H9 (cell line): ENCODE data around the gene PTGES2. TPM values are rescaled to one million over a fixed set of nuclear protein-coding genes. Genes with fewer than 3 reads are reported as not detected.

Experiments
- DNase-seq: peaks from one replicate; pipeline ENCODE4 v3.0.0-alpha.2; 2017
- H2AFZ ChIP-seq: one replicate; pipeline ENCODE4 v1.6.1; 2013; ENCODE audit warnings: mild to moderate bottlenecking, low read length, control low read depth, moderate library complexity
- H2AK5ac ChIP-seq: 2 replicates; pipeline ENCODE4 v1.6.1; 2013; ENCODE audit warnings: low read length, control low read depth, mixed read lengths; ENCODE audit not compliant: insufficient read length
- H2BK120ac ChIP-seq: one replicate; pipeline ENCODE4 v1.6.1; 2013; ENCODE audit warnings: low read depth, mild to moderate bottlenecking, low read length, control low read depth, inconsistent platforms; ENCODE audit not compliant: poor library complexity, severe bottlenecking
- H2BK12ac ChIP-seq: 2 replicates; pipeline ENCODE4 v1.6.1; 2013; ENCODE audit warnings: low read length, control low read depth, mixed read lengths, low read depth; ENCODE audit not compliant: insufficient read length
- H2BK15ac ChIP-seq: 2 replicates; pipeline ENCODE4 v1.6.1; 2013; ENCODE audit warnings: low read depth, low read length, control low read depth
- H2BK20ac ChIP-seq: one replicate; pipeline ENCODE4 v1.6.1; 2013; ENCODE audit warnings: low read depth, mild to moderate bottlenecking, low read length, control low read depth, inconsistent platforms; ENCODE audit not compliant: poor library complexity, severe bottlenecking
- H2BK5ac ChIP-seq: 2 replicates; pipeline ENCODE4 v1.6.1; 2013; ENCODE audit warnings: low read length, control low read depth, mixed read lengths; ENCODE audit not compliant: insufficient read length
- H3K14ac ChIP-seq: 2 replicates; pipeline ENCODE4 v1.6.1; 2013; ENCODE audit warnings: low read length, control low read depth; ENCODE audit not compliant: insufficient read depth
- H3K18ac ChIP-seq: 2 replicates; pipeline ENCODE4 v1.6.1; 2013; ENCODE audit warnings: low read depth, mild to moderate bottlenecking, mixed read lengths, low read length, control low read depth; ENCODE audit not compliant: insufficient read length
- H3K23ac ChIP-seq: 2 replicates; pipeline ENCODE4 v1.6.1; 2013; ENCODE audit warnings: low read length, control low read depth, mixed read lengths, low read depth; ENCODE audit not compliant: insufficient read length
- H3K23me2 ChIP-seq: 2 replicates; pipeline ENCODE4 v1.6.1; 2013; ENCODE audit warnings: low read depth, mild to moderate bottlenecking, mixed read lengths, low read length, control low read depth; ENCODE audit not compliant: insufficient read length, poor library complexity, severe bottlenecking
- H3K27ac ChIP-seq: 2 replicates; pipeline ENCODE4 v1.5.1; 2013; ENCODE audit warnings: low read length, control low read depth, mixed read lengths, low read depth; ENCODE audit not compliant: insufficient read length
- H3K27me3 ChIP-seq: 2 replicates; pipeline ENCODE4 v1.6.1; 2013; ENCODE audit warnings: low read length, control low read depth, inconsistent platforms; ENCODE audit not compliant: insufficient read depth
- H3K4ac ChIP-seq: 2 replicates; pipeline ENCODE4 v1.6.1; 2013; ENCODE audit warnings: low read depth, mild to moderate bottlenecking, control low read depth, inconsistent platforms, low read length, moderate library complexity
- H3K4me1 ChIP-seq: 2 replicates; pipeline ENCODE4 v1.6.1; 2013; ENCODE audit warnings: low read length, control low read depth, inconsistent platforms; ENCODE audit not compliant: insufficient read depth
- H3K4me2 ChIP-seq: 2 replicates; pipeline ENCODE4 v1.6.1; 2013; ENCODE audit warnings: low read length, control low read depth, mixed read lengths; ENCODE audit not compliant: insufficient read length, insufficient read depth
- H3K56ac ChIP-seq: 2 replicates; pipeline ENCODE4 v1.6.1; 2013; ENCODE audit warnings: low read depth, mild to moderate bottlenecking, mixed read lengths, low read length, control low read depth; ENCODE audit not compliant: insufficient read length
- H3K79me1 ChIP-seq: 2 replicates; pipeline ENCODE4 v1.6.1; 2013; ENCODE audit warnings: low read depth, mild to moderate bottlenecking, moderate library complexity, low read length, control low read depth, inconsistent platforms; ENCODE audit not compliant: insufficient read depth, poor library complexity, severe bottlenecking
- H3K79me2 ChIP-seq: 2 replicates; pipeline ENCODE4 v1.6.1; 2013; ENCODE audit warnings: low read length, control low read depth, inconsistent platforms; ENCODE audit not compliant: insufficient read depth
- H3K9ac ChIP-seq: 2 replicates; pipeline ENCODE4 v1.6.1; 2013; ENCODE audit warnings: low read length, control low read depth, mixed read lengths; ENCODE audit not compliant: insufficient read length; ENCODE audit errors: extremely low read depth
- H3K9me3 ChIP-seq: one replicate; pipeline ENCODE4 v1.6.1; 2013; ENCODE audit warnings: low read depth, low read length, inconsistent platforms; ENCODE audit not compliant: control insufficient read depth
- H3T11ph ChIP-seq: one replicate; pipeline ENCODE4 v1.6.1; 2013; ENCODE audit warnings: mild to moderate bottlenecking, low read length, control low read depth, inconsistent platforms
- H4K20me1 ChIP-seq: one replicate; pipeline ENCODE4 v1.6.1; 2013; ENCODE audit not compliant: control insufficient read depth, insufficient read length, insufficient read depth
- H4K5ac ChIP-seq: 2 replicates; pipeline ENCODE4 v1.6.1; 2013; ENCODE audit warnings: low read depth, mild to moderate bottlenecking, mixed read lengths, low read length, control low read depth; ENCODE audit not compliant: insufficient read length
- H4K8ac ChIP-seq: replicated peaks from 2 replicates; pipeline ENCODE4 v1.6.1; 2013; ENCODE audit warnings: low read length, control low read depth, mixed read lengths, low read depth; ENCODE audit not compliant: insufficient read length
- H4K91ac ChIP-seq: 2 replicates; pipeline ENCODE4 v1.6.1; 2013; ENCODE audit warnings: low read depth, mild to moderate bottlenecking, moderate library complexity, mixed read lengths, low read length, control low read depth; ENCODE audit not compliant: insufficient read length
- H3K27ac Mint-ChIP-seq, 3 experiments: 2 replicates in 2 of 3; 3 replicates in 1 of 3; pipeline ENCODE4 v1.8.0; 2020 to 2021; ENCODE audit warnings: mixed read lengths in 3 of 3, mild to moderate bottlenecking in 1 of 3, moderate library complexity in 1 of 3
- H3K27me3 Mint-ChIP-seq: 2 replicates; pipeline ENCODE4 v1.8.0; 2021; ENCODE audit warnings: low read depth, mild to moderate bottlenecking, moderate library complexity, mixed read lengths
- H3K36me3 Mint-ChIP-seq, 3 experiments: 2 replicates in 2 of 3; 3 replicates in 1 of 3; pipeline ENCODE4 v1.8.0; 2020 to 2021; ENCODE audit warnings: low read depth in 3 of 3, mixed read lengths in 3 of 3; ENCODE audit not compliant: insufficient read depth in 1 of 3
- H3K4me1 Mint-ChIP-seq, 2 experiments: 2 replicates each; pipeline ENCODE4 v1.8.0; 2020; ENCODE audit warnings: mixed read lengths in 2 of 2
- H3K4me3 Mint-ChIP-seq, 2 experiments: 2 replicates in 1 of 2; 3 replicates in 1 of 2; pipeline ENCODE4 v1.8.0; 2020 to 2021; ENCODE audit warnings: mild to moderate bottlenecking in 2 of 2, mixed read lengths in 2 of 2, moderate library complexity in 1 of 2
- H3K9me3 Mint-ChIP-seq, 2 experiments: 2 replicates in 1 of 2; 3 replicates in 1 of 2; pipeline ENCODE4 v1.8.0; 2020; ENCODE audit warnings: mild to moderate bottlenecking in 2 of 2, mixed read lengths in 2 of 2, moderate library complexity in 1 of 2
- WGBS: extraction: QIAGEN DNeasy Blood & Tissue Kit; methylation state at CpG from one replicate; pipeline ENCODE4 v1.1.7; 2013; ENCODE audit warnings: missing lambda C conversion rate, low lambda C conversion rate, mixed read lengths; ENCODE audit not compliant: insufficient read length; ENCODE audit errors: extremely low coverage; 5-methylcytosine and 5-hydroxymethylcytosine counted together
- total RNA-seq: library from RNA; stranded (reverse); gene quantifications from 2 replicates; pipeline ENCODE4 v1.2.1, GENCODE V29; 2021
- TF ChIP-seq, protein P1 (sequence below): fragments of 200-600 bp; sonication (generic); conservative IDR thresholded peaks from 3 replicates; pipeline ENCODE4 v1.8.0; 2021; ENCODE audit warnings: antibody characterized with exemption, mild to moderate bottlenecking

Gene PTGES2
- total RNA-seq, 1 experiment from 2014 or later, result 63.9 TPM

DNA sequence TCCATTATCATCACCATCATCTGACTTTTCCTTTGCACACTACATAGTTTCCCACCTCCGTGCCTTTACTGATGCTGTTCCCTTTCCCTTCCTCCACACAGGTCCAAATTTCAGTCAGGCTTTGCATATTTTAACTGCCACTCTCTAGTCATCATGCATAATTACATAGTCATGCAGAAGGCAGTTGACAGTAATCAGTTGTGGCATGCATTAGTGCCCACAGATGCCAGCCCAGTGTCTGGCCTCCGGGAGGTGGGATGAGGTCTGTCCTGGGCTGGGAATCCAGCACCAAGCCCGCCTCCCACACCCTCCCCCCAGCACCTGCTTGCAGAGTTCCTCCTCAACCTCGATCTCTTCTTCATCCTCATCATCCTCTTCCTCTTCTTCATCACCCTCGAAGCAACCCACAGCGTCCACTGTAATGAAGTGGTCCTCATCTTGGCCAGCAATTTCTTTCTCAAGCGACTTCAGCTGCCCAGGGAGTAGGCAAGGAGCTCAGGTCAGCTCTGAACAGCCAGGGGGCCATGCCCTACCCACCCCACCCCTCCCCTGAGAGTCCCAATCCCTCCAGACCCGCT is 41.3 kb upstream of the PTGES2 start:
- H3K4me2 ChIP-seq, result no peak overlapping the region
- no peak overlapping the region for H2BK5ac ChIP-seq
- no peak overlapping the region for H4K8ac ChIP-seq
- H3K27ac Mint-ChIP-seq, result no peak overlapping the region
- no peak overlapping the region for H3K4me3 Mint-ChIP-seq
- no peaks in the 10 kb centered on the region for H3K79me2 ChIP-seq
- TF ChIP-seq, protein P1, sequence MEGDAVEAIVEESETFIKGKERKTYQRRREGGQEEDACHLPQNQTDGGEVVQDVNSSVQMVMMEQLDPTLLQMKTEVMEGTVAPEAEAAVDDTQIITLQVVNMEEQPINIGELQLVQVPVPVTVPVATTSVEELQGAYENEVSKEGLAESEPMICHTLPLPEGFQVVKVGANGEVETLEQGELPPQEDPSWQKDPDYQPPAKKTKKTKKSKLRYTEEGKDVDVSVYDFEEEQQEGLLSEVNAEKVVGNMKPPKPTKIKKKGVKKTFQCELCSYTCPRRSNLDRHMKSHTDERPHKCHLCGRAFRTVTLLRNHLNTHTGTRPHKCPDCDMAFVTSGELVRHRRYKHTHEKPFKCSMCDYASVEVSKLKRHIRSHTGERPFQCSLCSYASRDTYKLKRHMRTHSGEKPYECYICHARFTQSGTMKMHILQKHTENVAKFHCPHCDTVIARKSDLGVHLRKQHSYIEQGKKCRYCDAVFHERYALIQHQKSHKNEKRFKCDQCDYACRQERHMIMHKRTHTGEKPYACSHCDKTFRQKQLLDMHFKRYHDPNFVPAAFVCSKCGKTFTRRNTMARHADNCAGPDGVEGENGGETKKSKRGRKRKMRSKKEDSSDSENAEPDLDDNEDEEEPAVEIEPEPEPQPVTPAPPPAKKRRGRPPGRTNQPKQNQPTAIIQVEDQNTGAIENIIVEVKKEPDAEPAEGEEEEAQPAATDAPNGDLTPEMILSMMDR, result no peak
- H3T11ph ChIP-seq, result no peak overlapping the region
- H3K9ac ChIP-seq, result no peak overlapping the region
- no peak overlapping the region for H4K91ac ChIP-seq
- H3K9me3 ChIP-seq, result no peaks in the 10 kb centered on the region
- DNase-seq, result no peak
- H4K5ac ChIP-seq, result no peak overlapping the region
- no peak overlapping the region for H3K18ac ChIP-seq
- no peaks in the 10 kb centered on the region for H3K27me3 ChIP-seq
- H4K20me1 ChIP-seq, result no peaks in the 10 kb centered on the region
- no peaks in the 10 kb centered on the region for H3K4me1 Mint-ChIP-seq
- H3K9me3 Mint-ChIP-seq, result no peaks in the 10 kb centered on the region
- H2BK12ac ChIP-seq, result no peak overlapping the region
- no peak overlapping the region for H2BK15ac ChIP-seq
- H3K79me1 ChIP-seq, result no peaks in the 10 kb centered on the region
- H3K23ac ChIP-seq, result no peak overlapping the region
- no peak overlapping the region for H3K4ac ChIP-seq
- H2AFZ ChIP-seq, result no peak overlapping the region
- no peaks in the 10 kb centered on the region for H3K27me3 Mint-ChIP-seq
- H3K23me2 ChIP-seq, result no peaks in the 10 kb centered on the region
- peaks cover 20 to 64% (median 45%) of the 10 kb centered on the region in 3 experiments for H3K36me3 Mint-ChIP-seq
- no peak overlapping the region for H3K27ac ChIP-seq
- H2BK120ac ChIP-seq, result no peak overlapping the region
- H2BK20ac ChIP-seq, result no peak overlapping the region
- H2AK5ac ChIP-seq, result no peak overlapping the region
- H3K56ac ChIP-seq, result no peak overlapping the region
- no peaks in the 10 kb centered on the region for H3K4me1 ChIP-seq
- 100% methylated on average over 3 of the region's 8 CpGs for WGBS
- no peak overlapping the region for H3K14ac ChIP-seq
